GM19467 (cell line): Measurements from ENCODE around the gene TSPAN33.
"Not testable (repeated sequence)": the region's sequence is repeated elsewhere in the genome, so short reads cannot be mapped to it uniquely, and the experiment has no call there.

ENCODE experiments used
- ATAC-seq: cut with Tn5 transposase; IDR thresholded peaks from one replicate; pipeline ENCODE4 v1.9.1; 2021; ENCODE audit warnings: mild to moderate bottlenecking, moderate library complexity; ENCODE audit not compliant: unreplicated experiment

TSPAN33 gene

GRCh38 chr7:129169686-129170440 is 25.4 kb downstream of the TSPAN33 start:
- peak; percentile 47 for ATAC-seq

DNA sequence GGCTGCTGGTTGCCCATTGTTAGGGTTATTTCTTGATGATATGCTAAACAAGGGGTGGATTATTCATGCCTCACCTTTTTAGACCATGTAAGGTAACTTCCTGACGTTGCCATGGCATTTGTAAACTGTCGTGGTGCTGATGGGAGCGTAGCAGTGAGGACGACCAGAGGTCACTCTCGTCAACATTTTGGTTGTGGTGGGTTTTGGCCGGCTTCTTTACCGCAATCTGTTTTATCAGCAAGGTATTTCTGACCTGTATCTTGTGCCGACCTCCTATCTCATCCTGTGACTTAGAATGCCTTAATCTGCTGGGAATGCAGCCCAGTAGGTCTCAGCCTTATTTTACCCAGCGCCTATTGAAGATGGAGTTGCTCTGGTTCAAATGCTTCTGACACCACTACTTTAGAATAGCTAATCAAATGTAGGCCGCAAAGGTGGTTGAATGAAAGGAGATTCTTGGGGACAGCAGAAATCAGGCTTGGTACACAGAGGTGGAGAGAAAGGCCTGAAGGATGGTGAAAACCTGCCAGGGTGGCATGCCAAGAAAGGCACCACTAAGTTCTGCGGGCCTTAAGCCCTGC is 26.0 kb downstream of the TSPAN33 start:
- no peak for ATAC-seq

DNA sequence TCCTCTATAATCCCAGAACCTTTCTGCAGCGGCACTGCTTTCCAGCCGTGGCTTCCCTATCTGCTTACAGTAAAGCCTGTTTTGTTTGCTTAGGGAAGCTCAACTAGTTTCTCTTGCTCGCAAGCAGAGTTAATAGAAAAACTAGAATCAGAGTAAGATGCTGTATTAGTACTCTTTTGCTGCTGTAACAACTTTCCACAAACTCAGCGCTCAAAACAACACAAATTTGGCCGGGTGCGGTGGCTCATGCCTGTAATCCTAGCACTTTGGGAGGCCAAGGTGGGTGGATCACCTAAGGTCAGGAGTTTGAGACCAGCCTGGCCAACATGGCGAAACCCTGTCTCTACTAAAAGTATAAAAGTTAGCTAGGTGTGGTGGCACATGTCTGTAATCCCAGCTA is 29.4 kb downstream of the TSPAN33 start:
- ATAC-seq: not testable (repeated sequence)

DNA sequence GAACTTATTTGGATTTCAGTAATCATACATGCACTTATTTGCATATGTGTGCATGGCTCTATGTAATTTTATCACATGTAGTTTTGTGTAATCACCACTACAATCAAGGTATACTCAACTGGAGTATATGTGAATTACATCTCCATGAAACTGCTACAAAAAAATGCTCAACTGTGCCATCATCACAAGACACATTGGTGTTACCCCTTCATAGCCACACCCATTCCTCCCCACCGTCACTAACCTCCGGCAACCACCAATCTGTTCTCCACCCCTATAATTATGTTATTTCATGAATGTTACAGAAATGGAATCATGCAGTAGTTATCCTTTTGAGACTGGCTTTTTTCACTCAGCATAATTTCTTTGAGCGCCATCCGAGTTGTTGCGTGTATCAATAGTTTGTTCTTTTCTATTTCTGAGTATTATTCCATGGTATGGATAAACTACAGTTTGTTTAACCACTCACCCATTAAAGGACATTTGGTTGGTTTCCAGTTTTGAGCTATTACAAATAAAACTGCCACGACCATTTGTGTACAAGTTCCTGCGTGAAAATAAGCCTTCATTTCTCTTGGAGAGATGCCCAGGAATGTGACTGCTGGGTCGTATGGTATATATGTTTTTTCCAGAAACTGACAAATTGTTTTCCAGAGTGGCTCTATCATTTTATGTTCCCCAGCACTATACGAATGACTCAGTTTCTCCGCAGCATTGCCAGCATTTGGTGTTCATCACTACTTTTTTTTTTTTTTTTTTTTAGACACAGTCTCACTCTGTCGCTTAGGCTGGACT is 32.6 kb downstream of the TSPAN33 start:
- ATAC-seq: no peak

DNA sequence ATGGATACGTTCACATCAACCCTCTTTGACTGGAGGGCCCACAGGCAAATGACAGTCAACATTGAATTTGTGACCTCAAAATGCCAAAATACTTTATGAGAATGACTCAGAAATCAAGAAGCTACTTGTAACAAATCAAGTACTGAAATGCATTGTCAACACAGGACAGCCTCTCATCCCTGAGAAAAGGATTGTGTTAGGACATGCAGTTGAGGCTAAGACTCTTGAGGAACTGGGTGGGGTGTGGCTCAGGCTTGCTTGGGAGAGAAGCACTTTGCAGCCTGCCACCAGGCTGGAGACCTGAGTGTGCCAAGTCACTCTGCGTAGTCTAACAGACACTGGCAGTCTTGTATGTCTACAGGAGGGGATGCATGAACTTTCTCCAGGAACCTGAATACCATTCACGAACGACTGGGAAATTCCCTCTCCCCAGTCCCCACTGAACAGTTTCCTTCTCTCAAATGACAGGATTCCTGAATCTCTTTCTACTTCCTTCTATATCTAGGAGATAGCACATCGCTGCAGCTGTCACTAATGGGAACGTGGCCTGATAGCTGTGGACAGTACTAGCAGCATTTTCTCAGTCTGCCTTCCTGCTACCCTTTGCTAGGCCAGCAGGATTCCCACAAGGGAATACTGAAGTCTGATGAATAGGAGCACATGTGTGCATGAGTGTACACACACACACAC is 40.6 kb downstream of the TSPAN33 start:
- ATAC-seq: no peak

GRCh38 chr7:129186749-129187260 is 42.3 kb downstream of the TSPAN33 start:
- ATAC-seq: no peak

- no peak for ATAC-seq
Observed at GRCh38 chr7:129187681-129188371, 43.3 kb downstream of the TSPAN33 start.

GRCh38 chr7:129188372-129188891 is 43.9 kb downstream of the TSPAN33 start, which contains the start of gene SMO:
SMO (plus strand) TSS chr7:129188633; CDS start chr7:129189152, 519 bp downstream.
- no peak for ATAC-seq

- no peak for ATAC-seq
Observed at GRCh38 chr7:129188892-129189660, 44.6 kb downstream of the TSPAN33 start.

- ATAC-seq: no peak
Observed at GRCh38 chr7:129189661-129190310, 45.3 kb downstream of the TSPAN33 start.

DNA sequence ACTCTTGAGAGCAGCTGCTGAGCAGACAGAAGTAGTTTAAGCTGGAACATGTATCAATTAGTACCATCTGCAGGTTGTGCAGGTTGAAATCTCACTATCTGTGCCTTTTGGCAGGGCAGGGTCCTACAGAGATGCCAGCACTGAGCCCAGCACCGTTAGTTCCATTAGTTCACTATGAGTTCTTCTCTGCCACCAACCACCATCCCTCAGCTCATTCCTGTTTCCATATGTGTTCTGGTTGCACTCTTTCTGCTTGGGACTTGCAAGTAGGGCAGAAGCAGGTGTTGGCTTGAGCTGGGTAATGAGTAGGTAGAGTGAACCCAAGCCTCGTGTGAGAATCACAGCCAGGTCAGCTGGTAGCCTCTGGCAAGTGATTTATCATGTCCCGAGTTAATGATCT is 46.8 kb downstream of the TSPAN33 start:
- no peak for ATAC-seq

DNA sequence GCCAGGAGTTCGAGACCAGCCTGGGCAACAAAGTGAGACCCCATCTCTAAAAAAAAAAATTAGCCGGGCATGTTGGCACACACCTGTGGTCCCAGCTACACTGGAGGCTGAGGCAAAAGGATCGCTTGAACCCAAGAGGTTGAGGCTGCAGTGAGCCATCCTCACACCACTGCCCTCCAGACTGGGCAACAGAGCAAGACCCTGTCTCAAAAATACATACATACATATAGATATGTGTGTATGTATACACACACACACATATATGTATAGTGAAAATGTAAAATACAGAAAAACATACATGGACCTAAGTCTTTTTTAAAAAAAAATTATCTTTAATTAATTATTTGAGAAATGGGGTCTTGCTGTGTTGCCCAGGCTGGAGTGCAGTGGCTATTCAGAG is 49.4 kb downstream of the TSPAN33 start:
- no peak for ATAC-seq

DNA sequence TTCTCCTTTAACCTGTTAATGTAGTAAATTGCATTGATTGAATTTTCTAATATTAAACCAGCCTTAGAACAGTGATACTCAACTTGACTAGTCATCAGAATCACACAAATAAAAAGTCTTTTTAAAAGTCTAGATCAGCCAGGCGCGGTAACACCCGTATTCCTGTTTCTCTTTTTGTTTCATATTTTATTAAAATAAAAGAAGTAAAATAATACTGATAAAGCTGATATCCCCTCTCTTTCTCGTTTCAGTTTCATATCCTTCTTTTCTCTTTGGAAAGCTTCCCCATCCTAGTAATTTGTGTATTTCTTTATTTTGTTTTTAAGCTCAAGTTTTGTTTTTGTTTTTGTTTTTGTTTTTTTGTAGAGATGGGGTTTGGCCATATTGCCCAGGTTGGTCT is 53.3 kb downstream of the TSPAN33 start:
- ATAC-seq: no peak

DNA sequence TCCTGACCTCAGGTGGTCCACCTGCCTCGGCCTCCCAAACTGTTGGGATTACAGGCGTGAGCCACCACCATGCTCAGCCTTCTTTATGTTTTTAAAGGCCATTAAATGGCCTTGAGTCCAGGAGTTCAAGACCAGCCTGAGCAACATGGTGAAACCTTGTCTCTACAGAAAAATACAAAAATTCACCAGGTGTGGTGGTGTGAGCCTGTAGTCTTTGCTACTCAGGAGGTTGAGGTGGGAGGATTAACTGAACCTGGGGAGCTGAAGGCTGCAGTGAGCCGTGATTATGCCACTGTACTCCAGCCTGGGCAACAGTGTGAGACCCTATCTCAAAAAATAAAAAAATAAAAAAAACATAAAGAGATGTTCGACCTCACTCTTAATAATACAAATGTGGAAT is 54.9 kb downstream of the TSPAN33 start:
- no peak for ATAC-seq

DNA sequence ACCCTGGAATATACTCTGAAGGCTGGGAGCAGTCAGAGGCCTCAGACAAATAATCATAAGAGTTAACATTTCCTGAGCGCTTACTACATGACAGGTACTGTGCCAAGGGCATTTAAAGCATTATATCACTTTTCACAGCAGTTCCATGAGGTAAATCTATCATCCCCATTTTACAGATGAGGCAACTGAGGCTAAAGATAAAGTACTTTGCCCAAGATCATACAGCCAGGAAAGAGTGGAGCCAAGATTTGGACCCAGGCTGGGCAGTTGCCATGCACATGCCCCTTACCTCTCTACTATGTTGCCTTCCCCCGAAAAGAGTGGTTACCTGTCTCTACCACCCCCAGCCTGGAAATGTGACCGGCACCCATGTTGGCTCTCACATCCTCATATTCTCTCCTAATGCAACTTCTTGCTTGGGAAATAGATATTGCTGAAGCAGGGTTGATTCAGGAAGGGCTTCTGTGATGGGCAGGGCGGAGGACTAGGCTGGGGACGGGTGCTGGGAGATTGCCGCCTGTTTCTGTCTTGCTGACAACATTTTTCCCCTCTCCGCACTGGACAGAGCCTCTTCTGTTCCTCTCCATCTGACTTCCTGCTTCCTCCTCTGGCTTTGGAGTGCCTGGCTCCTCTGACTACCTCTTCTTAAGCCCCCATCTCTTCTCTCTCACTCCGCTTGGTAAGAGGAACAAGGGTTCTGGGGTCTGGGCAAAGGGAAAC is 57.7 kb downstream of the TSPAN33 start:
- ATAC-seq: no peak

DNA sequence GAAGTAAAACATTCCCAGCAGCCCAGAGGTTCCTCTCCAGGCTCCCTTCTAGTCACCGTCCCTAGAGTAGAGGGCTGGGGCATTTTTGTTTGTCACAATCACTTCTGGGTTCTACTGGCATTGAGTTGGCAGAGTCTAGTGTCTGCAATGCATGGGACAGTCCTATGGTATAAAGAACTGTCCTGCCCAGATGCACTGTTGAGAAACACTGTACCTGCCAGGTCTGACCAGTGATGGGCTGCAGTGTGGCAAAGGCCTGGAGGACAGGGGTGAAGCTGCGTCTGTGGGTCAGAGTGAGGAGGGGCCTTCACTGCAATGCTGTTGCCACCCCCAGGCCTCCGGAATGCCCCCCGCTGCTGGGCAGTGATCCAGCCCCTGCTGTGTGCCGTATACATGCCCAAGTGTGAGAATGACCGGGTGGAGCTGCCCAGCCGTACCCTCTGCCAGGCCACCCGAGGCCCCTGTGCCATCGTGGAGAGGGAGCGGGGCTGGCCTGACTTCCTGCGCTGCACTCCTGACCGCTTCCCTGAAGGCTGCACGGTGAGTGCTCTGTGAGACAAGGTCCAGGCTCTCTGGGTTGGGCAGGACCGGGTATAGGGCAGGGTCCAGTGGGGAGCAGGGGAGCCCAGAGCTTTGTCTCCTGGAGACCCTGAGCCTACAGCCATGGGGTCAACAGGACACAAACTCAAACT is 58.7 kb downstream of the TSPAN33 start:
- ATAC-seq: no peak

DNA sequence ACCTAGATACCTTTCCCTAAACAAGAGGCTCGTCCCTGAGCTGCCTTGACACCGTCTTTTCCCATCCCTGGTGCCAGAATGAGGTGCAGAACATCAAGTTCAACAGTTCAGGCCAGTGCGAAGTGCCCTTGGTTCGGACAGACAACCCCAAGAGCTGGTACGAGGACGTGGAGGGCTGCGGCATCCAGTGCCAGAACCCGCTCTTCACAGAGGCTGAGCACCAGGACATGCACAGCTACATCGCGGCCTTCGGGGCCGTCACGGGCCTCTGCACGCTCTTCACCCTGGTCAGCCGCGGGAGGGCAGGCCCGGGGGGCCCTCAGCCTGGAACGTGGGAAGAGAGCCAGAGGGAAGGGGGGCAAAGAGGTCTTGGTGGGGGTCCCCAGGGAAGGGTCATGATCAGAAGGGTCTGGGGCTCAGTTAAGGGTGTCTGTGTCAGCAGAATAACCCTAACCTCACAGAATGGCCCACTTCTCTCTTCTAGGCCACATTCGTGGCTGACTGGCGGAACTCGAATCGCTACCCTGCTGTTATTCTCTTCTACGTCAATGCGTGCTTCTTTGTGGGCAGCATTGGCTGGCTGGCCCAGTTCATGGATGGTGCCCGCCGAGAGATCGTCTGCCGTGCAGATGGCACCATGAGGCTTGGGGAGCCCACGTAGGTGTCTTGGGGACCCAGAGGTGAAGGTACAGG is 60.8 kb downstream of the TSPAN33 start:
- no peak for ATAC-seq
